ENCODE data around the gene GRIK5.
A peak's percentile ranks its signal among the peaks of the same experiment; 100 is the strongest.
"Not testable (repeated sequence)": the region's sequence is repeated elsewhere in the genome, so short reads cannot be mapped to it uniquely, and the experiment has no call there.

The GRIK5 gene

DNA sequence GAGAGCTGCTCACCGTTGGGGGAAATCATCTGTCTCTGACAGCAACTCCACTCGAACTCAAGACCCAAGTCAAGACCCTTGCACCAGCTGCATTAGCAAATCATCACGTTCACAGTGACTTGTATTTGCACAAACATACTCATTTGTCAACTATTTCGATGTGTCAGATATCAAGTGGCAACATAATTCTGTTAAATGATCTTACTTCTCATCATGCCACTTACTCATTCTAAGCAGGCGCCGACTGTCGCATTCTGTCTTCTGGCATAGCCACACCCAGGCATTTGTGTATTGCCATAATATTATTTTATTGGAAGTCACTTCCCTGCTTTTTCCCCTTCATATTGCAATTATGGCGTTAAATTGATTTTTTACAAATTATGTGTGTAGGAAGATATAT, 53.0 kb downstream of the GRIK5 start:
- DNase-seq (ENCODE audit: low read depth) = no peak

DNA sequence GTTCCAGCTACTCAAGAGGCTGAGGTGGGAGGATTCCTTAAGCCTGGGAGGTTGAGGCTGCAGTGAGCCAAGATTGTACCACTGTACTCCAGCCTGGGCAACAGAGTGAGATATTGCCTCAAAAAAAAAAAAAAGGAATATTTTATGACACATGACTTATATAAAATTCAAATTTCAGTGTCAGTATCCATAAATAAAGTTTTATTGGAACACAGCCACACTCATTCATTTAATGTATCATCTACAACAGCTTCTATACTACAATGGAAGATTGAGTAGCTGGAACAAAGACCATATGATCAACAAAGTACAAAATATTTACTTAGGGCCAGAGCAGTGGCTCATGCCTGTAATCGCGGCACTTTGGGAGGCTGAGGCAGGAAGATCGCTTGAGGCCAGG, 57.3 kb downstream of the GRIK5 start:
- DNase-seq (ENCODE audit: low read depth) = not testable (repeated sequence)

DNA sequence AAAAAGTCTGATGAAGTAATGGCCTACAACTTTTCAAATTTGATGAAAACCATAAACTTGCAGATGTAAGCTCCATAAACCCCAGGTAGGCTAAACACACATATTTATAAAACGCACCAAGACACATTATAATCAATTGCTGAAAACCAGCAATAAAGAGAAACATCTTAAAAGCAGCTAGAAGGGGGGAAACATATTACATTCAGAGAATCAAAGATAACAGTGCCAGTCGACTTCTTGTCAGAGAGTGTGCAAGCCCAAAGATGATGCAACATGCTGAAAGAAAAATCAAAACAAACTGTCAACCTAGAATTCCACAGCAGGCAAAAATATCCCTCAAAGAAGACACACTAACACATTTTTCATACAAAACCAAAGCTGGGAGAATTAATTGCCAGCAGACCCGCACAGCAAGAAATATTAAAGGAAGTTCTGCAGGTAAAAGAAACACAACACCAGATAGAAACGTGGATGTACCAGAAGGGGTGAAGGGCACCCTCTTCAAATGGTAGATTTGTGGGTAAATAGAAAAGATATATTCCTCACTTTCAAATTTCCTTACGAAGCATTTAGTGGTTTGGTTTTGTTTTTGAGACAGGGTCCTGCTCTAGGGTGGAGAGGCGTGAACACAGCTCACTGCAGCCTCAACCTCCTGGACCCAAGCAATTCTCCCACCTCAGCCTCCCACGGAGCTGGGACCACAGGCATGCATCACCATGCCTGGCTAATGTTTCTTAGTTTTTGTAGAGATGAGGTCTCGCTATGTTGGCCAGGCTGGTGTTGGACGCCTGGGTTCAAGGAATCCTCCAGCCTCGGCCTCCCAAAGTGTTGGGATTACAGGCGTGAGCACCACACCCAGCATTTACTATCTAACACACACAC, 59.5 kb downstream of the GRIK5 start:
- DNase-seq (ENCODE audit: low read depth) = peak; percentile 9

DNA sequence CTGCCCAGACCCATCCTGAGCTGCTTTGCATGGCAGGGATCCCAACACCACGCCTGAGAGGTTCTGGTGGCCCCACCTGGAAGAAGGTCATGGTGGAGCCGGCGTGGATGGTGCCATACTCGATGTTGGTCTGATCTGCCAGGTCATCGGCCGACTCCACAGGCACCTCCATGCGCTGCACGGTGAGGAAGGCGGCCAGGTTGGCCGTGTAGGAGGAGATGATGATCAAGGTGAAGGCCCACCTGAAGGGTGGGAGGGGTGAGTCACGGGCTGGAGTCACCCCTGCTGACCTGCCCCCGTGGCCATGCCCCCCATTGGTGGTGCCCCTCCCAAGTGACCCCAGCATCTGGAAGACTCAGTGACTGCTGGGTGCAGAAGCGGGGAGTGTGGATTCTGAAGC, 63.4 kb downstream of the GRIK5 start:
- no peak for DNase-seq (ENCODE audit: low read depth)

DNA sequence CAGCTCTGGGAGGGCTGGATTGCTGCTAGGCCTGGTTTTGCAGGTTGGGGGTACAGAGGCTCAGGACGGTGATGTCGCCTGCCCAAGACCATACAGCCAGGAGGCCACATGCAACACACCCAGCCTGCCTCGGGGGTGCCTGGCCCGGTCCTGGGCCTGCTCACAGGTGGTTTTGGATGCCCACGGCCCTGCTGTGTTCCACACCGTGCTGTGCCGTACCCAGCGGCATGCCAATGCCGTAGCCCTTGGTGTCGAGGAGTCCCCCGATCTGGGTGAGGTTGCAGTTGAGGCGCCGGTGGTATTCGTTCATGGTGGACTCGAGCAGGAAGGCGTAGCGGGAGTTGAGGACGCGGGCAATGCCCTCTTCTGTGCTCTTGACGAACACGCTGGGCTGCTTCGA, 64.5 kb downstream of the GRIK5 start:
- no peak for DNase-seq (ENCODE audit: low read depth)

DNA sequence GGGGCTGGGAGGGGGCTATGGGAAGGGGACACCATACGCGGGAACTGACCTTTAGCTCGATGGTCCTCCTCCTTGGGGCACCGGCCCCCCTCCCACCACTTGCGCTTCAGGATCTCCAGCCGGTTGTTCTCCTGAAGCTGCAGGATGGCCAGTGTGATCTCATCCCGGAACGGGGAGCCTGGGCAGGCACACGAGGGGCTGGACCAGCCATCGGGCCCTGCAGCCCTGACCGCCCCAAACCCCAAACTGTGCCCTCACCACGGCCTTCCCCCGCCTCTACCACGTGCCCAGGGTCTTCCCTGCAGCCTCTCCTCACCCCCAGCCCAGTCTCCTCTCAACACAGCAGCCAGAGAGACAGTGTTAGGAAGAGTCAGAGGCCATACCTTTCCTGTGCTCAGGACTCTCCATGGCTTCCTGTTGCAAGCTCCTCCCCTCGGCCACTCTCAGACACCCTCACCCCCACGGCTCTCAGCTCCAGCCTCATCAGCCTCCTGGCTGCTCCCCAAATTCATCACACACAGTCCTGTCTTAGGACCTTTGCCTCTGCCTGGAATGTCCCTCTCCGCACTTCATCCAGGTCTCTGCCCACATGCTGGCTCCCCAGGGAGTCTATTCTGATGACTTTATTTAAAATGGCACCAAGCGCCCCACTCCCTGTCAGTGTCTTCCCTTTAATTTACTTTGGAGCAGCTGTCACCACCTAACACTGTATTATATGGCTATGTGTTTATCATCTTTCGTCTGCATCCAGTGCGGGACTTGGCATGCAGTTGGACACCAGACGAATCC, 66.3 kb downstream of the GRIK5 start:
- DNase-seq (ENCODE audit: low read depth) = no peak

DNA sequence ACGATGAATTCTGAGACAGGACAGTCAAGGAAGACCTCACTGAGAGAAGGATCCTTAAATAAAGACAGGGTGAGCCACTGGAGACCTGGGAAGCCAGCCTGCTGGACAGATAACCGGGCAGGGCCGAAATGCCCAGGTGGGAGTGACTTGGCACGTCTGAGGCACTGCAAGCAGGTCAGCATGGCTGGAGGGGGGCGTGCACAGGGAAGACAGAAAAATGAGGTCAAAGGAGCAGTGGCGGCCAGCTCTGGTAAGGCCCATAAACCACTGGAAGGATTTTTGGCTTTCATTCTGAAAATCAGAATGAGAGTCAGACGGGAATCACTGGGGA, 70.2 kb downstream of the GRIK5 start:
- DNase-seq (ENCODE audit: low read depth) = no peak

DNA sequence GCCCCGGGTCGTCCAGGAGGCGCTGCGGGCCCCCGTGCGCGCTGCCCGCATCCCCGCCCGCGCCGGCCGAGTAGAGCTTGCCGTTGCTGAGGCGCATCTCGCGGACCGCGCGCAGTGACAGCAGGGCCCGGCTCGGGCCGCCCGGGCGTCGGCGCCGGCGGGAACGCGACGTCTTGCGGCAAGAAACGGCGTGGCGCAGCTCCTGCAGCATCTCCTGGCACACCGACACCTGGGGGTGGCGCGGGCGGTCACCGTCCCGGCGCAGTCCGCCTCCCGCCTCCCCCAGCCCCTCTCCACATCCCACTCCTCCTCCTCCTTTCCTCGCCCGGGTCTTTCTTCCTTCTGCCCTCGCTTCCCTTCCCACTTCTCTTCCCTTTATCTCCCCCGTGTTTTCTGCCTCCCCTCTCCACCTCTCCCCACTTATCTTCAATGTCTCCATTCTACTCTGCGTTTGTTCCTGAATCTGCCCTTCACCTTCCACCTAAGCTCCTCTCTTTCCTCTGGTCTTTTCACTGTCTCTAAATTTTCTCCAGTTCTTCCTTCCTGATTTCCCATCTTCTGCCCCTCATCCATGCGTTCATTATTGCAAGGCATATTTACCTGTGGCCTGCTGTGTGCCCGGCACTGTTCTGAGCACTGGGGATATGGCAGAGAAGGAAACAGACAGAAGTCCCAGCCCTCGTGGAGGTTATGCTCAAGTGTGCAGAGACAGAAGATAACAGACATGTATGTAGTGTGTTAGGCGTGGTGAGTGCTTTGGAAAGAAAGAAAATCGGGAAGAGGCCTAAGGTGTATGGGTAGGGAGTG, 70.7 kb downstream of the GRIK5 start:
- DNase-seq (ENCODE audit: low read depth) = no peak

DNA sequence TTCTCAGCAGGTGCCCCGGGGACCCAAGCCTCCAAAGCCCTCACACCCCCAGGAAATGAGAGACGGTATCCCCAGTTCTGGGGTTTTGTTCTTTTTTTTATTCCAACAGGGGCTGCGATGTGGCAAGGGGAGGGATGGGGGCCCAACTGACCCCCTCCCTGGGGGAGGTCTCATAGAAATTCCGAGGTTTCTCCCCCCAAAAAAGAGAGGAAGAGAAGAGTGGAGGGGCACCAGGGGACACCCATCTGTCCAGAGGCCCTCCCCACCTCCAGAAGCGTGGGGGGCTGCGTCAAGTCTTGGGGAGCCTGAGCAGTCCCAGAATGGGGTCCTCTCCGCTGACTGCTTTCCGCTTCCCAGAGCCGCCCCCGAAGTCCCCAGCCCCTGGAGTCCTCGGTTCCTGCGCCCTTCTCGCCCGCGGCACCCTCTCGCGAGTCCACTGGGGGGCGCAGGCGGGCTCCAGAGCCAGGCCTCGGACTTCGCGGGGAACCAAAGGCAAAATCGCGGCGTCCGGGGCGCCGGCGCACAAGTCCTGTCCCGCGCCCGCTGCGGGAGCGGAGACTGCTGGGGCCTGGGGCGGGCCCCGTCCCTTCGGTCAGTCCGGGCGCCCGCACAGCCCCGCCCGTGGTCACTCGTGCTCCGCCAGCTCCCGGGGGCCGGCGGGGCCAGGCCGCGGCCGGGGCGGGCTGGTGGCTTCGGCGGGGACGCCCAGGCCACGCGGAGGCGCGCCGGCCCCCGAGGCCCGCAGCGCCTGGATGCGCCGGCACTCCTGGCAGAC, 71.6 kb downstream of the GRIK5 start:
- no peak for DNase-seq (ENCODE audit: low read depth)

DNA sequence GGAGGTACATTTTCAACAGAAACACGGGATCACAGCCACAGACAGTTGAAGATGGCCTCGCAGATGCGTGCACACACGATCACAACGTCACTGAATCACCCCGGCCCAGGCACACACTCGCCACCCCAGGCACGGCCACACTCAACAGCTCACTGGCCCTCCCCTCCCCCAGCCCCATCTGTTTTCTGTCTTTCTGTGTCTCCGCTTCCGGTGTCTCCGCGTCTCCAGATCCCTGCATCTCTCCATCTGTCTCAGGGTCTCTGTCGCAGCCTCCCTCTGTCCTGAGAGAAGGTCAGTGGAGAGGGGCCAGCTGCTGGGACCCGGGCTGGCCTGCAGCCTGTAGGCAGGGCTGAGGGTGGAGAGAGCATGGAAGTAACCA, 72.2 kb downstream of the GRIK5 start:
- no peak for DNase-seq (ENCODE audit: low read depth)

DNA sequence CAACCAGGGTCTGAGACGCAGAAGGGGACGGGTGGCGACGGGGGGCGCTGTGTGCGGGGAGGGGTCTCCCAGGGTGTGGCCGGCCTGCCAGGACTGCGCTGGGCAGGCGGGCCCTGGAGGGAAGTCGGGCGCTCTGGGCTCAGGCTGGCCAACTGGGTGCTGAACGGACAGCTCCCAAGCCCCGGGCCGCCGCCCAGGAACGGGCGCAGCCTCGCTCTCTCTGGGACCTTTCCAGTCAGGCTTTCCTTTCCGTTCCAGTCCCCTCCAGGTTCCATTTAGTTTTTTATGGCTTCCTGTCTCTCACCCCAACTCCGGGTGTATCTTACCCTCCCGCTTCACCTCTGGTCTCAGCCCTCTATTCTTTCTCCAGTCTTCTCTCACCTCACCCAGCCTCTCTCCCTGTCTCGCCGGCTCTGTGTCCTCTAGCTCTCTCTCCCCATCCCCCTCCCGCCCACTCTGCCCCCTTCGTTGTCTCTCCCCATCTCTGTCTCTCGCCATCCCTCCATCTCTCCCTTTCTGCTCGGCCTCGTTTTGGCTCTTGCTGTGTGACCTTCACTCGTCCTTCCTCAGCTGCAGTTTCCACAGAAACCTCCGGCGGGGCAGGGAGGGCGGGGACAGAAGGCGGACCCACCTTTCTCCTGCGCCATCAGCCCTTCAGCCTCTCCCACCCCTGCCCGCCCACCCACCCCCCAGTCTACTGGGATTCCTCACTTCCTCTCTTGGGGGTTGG, 72.7 kb downstream of the GRIK5 start:
- no peak for DNase-seq (ENCODE audit: low read depth)

DNA sequence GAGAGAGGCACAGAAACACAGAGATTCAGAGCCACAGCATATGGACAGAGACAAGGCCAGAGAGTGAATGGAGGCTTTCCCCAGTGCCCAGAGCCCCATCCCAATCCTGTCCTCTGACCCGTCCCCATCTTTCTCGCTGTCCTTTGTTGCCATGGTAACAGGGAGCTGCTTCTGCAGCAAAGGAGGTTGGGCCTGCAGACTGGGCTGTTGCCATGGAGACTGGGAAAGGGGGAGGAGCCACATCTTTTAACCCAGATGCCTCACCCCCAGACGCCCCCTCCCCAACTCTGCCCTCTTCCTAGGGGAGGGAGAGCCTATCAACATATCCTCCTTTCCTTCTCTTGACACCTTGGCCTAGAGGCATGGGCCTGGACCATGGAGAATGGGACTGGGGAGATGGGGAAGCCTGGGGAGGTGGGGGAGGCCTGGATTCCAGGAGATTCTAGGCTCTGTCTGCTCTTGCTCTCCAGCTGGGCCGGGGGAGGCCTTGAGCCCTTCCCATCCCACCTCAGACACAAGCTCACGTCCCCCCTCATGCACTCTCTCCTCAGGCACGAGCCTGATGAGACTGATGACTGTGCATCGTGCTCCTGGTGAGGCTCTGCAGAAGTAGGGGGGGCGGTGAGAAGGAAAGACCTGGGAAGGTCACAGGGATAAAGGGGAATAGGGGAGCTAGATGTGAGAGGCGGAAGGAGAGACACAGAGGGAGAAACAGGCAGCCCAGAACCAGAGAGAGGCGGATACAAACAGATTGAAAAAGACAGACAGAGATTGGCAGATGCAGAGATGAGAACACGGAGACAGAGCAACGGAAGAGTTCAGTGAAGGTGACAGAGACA, 73.8 kb downstream of the GRIK5 start:
- no peak for DNase-seq (ENCODE audit: low read depth)

DNA sequence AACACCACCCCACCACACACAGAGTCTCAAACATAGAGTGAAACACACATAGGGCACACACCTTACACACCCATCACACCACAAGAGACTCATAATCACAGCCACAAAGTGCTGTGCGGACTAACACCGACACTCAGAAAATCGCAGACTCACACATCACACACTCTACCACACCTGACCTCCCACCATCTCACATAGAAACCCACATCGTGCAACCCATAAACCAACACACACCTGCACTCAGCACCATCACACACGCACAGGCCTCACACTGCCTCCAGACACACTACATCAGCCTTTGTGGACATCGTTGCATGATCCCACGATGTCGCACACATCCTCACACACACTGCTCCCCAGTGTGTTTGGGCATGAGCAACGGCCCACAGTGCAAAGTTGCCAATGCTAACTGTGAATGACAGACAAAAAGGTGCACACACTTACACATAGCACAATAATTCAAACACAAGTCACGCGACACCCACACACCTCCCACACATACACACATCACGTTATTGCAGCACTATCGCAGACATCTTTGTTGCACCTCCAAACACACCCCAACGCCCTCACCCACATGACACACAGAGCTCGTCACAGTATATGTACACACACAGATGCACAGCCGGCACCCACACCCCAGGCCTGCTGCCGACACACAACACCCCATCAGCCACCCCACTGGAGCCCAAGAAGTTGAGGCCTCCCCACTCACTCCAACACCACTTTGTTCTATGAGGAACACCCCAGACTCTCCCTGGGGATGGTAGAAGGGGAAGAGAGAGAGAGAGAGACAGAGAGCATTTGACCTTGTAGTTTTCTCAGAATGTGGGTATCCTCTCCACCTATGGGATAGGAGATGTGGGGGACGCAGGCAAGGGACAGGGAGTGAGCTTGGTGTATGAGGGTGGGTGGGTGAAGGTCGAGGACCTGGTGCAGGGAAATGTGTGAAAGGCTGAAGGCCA, 74.7 kb downstream of the GRIK5 start:
- DNase-seq (ENCODE audit: low read depth) = no peak

DNA sequence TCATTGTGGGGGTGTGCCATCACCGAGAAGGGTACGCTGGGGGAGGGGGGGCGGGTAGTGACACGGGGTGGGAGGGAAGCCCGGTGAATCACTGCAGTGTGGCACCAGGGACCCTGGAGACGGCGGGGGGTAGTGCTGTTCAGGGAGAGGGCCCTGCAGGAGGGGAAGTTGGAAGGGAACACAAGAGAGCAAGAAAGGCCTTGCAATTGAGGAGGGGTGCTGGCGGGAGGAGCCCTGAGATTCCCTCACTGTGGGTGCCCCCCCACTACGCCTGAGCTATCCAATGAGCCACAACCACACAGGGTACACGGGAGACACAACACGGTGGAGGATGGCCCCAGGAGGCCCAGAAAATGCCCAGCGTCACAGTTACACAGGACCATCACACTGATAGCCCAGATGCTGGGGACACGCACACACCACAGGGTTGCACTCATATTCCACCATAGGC, 75.5 kb downstream of the GRIK5 start:
- no peak for DNase-seq (ENCODE audit: low read depth)

DNA sequence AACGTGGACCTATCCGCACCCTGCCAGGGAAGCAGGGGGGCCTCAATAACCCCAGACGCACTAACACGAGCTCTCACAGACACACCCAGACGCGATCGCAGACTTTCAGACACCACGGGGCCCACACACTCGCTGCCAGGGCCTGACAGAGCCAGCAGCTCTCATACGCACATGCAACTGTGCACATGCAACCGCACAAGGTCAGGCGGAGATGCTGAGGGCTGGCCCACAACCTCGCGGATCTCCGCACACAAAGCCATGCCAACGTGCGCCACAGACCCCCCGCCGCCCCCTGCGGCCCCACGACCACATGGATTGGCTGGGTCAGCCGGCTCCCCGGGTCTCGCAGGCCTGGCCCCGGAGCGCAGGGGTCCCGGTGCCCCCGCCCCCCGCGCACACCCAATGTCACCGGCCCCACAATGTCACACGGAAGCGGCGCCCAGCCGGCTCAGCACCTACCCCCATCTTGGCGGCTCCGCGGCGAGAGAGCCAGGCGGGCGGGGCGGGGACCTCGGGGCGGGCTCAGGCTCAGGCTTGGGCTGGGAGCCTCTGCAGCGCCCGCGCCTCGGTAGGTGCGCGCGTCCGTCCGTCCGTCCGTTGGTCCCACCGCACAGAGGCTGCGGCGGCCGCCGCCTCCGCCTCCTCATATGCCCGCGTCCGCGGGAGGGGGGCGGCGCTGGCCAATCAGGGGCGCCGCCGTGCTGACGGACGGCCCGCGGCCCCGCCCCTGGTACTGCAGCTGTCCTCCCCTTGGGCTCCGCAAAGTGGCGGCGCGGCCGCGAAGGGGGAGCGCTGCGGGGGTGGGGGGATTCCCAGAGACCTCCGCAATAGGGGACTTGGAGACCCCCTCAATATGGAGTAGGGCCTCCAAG, 76.2 kb downstream of the GRIK5 start, which contains the start of gene ATP1A3:
Gene ATP1A3, minus strand, starts transcription at position 619 of the 872 bp plus-strand sequence. Its CDS starts 154 bp downstream, at position 465.
- DNase-seq (ENCODE audit: low read depth) = peak; percentile 11

DNA sequence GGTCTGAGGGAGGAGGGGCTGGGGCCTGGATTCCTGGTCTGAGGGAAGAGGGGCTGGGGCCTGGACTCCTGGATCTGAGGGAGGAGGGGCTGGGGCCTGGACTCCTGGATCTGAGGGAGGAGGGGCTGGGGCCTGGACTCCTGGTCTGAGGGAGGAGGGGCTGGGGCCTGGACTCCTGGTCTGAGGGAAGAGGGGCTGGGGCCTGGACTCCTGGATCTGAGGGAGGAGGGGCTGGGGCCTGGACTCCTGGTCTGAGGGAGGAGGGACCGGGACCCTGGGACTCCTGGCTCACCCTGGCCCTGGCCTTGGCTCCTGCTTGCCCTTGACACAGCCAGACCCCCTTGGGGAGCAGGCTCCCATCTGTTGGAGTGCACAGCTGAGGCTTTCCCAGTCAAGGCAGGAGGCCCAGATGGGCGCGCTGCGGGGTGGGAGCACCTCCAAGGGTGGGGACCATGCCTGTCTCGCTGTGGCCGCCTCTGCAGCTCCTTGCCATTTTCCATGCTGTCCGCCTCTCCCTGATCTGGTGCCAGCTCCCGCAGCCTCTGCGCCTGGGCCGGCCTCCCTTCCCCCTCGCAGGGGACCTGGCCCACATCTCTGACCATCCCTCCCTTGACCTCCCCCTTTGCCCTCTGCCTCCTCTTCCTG, 78.0 kb downstream of the GRIK5 start:
- not testable (repeated sequence) for DNase-seq (ENCODE audit: low read depth)

DNA sequence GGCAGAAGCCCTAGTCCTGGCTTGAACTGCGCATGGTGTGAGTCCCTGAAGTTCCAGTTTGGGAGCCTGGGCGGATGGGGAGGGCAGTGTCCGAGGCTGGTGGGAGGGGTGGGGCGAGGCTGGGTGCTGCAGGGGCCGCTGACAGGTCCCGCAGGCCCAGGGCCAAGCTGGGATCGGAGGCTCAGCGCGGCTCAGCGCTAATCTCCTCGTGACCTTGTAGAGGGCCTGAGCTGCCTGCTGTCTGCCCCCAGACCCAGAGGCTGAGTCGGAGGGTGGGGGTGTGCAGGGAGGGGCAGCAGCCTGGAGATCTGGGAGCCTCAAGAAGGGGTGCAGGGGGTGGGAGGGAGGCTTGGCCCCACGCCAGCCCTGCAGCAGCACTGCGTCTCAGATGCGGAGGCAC, 79.0 kb downstream of the GRIK5 start:
- DNase-seq (ENCODE audit: low read depth) = no peak
